ENCODE results near the gene CASP6.

DNA sequence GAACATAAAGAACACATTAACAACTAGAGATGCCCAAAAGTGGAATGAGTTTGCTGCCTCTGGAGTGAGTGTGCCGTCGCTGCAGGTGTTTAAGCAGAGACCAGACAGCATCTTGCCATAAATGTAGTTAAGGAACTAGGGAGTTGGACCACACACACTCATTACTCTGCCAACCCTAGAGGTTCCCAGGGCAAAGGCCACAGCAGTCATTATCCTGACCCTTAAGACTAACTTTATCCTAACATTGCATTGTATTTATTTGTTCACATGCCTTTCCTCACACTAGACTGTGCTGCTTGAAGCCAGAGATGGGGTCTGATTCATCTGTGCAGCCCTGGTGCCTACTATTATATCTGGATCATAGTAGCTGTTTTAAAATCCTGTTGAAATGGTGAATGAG lies 43.5 kb upstream of the CASP6 start:
- TF ChIP-seq EZH2 (IDR thresholded peaks at IDR 0.05), result no peak
- TF ChIP-seq POLR2AphosphoS5 (IDR thresholded peaks at IDR 0.05; ENCODE audit: borderline replicate concordance, low read depth, low read length), result no peak

Measured in SK-N-MC (cell line).